H7 (cell line): Measurements from ENCODE around the gene RDH12. TPM values are rescaled to one million over a fixed set of nuclear protein-coding genes. Genes with fewer than 3 reads are reported as not detected.
"Not testable (repeated sequence)": the region's sequence is repeated elsewhere in the genome, so short reads cannot be mapped to it uniquely, and the experiment has no call there.

ENCODE experiments used
- DNase-seq: peaks from one replicate; pipeline ENCODE4 v3.0.0; 2012
- H3K27me3 ChIP-seq: 2 replicates; pipeline ENCODE4 v1.6.0; 2011; ENCODE audit warnings: mild to moderate bottlenecking, low read length; ENCODE audit not compliant: control insufficient read depth, insufficient read depth
- H3K36me3 ChIP-seq: replicated peaks from 2 replicates; pipeline ENCODE4 v1.5.1; 2011; ENCODE audit warnings: low read length; ENCODE audit not compliant: control insufficient read depth, insufficient read depth
- H3K4me3 ChIP-seq: 2 replicates; pipeline ENCODE4 v1.5.1; 2011; ENCODE audit warnings: low read depth, mild to moderate bottlenecking, control low read depth, low read length, moderate library complexity; ENCODE audit not compliant: insufficient read depth
- total RNA-seq: library from RNA; depleted of rRNA; stranded (reverse); fragments of >200 nt; shearing (Covaris generic); gene quantifications from 2 replicates; pipeline ENCODE4 v1.2.3, GENCODE V29; 2014; rRNA removed

The RDH12 gene
- total RNA-seq: 0.48 and 1.1 TPM in 2 replicates

DNA sequence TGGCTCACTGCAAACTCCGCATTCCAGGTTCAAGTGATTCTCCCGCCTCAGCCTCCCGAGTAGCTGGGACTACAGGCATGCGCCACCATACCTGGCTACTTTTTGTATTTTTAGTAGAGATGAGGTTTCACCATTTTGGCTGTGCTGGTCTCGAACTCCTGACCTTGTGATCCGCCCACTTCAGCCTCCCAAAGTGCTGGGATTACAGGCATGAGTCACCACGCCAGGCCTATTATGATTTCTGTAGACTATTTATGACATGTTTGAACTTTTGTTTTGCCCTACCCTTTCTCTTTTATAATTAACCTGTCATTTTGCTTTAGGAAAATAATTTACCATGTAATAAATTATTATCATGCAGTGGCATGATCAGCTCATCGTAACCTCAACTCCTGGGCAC is at the start of gene RDH12:
TSS of gene RDH12 (plus strand) at position 395 of the 400 bp plus-strand sequence. CDS start 20,757 bp downstream, outside the sequence.
- not testable (repeated sequence) for H3K36me3 ChIP-seq, DNase-seq, H3K4me3 ChIP-seq, H3K27me3 ChIP-seq

DNA sequence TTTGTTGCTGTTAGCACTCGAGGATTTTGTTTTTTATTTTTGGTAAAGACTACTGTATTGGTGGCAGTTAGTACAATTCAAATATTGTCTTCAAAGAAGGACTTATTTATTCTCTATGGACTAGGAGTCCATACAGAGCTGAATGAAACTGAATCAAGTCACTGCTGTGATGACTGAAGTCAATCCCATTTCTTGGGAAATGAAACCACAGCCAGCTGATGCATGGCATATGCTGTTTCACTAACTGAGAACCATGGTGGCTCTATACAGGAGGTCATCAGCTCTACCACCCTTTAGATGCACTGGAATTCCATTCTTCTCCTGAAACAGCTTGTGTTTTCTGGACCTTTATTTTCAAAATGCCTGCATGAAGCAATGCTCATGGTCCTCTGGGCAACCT is 49.5 kb upstream of the RDH12 start:
- DNase-seq: no peak
- peaks cover 26% of the 10 kb centered on the region for H3K36me3 ChIP-seq
- no peak overlapping the region for H3K4me3 ChIP-seq
- no peaks in the 10 kb centered on the region for H3K27me3 ChIP-seq

DNA sequence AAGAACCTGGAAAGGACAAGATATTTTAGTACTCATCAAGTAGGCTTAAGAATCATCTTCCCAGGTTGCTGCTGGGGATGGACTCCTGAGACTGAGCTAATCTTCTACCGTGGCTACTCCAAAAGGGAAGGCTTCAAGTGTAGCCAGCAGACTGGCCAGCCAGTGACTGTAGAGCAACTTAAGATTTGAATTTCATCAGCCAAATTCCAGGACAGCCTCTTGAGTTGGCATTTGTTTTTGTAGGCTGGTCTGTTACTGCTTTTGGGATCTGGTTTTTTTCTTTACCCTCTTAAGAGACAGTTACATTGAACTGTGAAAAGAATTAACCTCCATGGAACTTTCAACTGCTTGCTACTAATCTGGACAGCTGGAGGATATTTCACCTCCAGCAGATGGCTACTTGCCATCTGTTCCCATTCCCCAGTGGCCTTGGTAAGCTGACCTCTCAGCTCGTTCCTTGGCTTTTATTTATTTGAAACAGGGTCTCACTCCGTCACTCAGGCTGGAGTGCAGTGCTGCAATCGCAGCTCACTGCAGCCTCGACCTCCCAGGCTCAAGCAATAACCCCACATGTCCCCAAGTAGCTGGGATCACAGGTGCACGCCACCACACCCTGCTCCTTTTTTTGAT is 47.9 kb upstream of the RDH12 start:
- H3K36me3 ChIP-seq: peaks cover 23% of the 10 kb centered on the region
- no peak for DNase-seq
- H3K27me3 ChIP-seq: no peaks in the 10 kb centered on the region
- H3K4me3 ChIP-seq: no peak overlapping the region

DNA sequence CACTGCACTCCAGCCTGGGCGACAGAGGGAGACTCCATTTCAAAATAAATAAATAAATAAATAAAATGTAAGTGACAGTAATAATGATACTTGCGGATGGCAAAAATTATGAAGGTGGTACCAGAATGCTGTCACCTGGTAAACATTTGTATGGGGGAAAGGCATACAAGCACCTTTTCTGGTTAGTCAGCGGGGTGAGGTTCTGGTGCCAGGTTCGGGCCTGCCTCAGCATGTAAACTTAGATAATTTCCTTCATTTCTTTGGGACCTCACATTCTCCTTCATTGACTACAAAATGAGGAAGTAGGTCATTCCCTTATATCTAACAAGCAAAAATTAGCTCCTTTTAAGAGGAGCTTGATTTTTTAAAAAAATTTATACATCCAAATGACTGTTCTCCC is 38.1 kb upstream of the RDH12 start:
- Histone ChIP-seq H3K36me3 (peaks cover 2% of the 10 kb centered on the region; the same call in 1 of the 2 replicates), H3K4me3 (no peak overlapping the region), H3K27me3 (no peaks in the 10 kb centered on the region)
- DNase-seq: no peak

DNA sequence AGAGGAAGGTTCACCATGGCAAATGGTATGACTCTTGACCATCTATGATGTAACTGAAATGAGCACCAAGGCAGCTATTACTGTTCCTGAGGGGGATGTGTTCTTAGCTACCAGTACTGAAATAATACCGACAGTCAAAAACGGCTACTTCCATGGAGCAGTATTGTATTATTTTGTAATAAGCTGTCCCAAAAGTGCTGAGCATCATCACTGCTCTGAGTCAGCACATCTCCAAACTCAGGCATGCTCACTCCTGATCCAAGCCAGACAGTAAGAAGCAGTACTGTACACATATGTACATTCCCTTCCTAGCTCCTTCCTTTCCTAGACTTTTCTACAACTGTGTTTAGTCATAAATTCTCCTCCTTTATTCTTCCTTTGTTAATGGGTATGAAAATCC is 35.8 kb upstream of the RDH12 start:
- Histone ChIP-seq H3K27me3 (no peaks in the 10 kb centered on the region), H3K4me3 (no peak overlapping the region), H3K36me3 (no peaks in the 10 kb centered on the region)
- no peak for DNase-seq

DNA sequence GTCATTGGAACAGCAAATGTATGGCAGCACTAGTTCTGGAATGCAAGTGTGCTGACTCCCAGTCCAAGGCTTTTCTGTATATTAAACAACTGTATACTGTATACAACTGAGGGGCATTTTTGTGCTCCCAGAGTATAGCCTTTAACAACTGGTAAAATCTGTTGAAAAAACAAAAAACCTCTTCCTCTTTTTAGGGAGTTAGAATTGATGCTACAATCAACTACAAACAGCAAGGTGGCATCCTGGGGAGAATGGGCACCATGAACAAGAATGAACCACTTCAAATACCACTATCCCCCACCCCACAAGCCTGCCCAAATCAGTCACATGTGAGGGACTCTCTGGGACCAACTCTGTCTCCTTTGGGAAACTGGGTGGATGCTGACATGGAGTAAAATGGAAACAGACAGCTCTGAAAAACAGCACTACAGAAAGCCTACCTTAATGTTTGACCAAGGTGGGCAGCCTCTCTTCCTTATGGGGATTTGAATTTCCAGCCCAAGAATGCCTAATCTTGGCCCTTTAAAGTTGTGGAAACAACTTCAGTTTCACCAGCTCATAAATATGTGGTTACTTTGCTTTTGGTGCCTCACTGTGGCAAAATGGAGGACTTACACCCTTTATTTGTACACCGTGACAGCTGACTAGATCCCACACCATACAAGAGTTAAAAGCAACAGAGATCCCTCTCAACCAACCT is 34.8 kb upstream of the RDH12 start:
- Histone ChIP-seq H3K27me3 (no peaks in the 10 kb centered on the region), H3K4me3 (no peak overlapping the region), H3K36me3 (no peaks in the 10 kb centered on the region)
- peak; percentile 64 for DNase-seq

DNA sequence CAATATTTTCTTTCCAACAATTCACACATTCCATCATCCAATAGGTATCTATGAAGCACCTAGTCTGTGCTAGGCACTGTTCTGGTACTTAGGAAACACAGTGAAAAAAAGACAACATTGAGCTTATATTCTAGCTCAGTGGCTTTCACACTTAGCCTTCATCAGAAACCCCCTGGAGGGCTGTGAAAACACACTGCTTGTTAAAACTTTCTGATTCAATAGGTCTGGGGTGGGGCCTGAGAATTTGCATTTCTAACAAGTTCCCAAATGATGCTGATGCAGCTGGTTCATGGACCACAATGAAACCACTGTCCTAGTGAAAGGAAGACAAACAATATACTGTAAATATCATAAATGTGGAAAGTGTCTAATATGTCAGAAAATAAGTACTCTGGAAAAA is 33.1 kb upstream of the RDH12 start:
- no peak overlapping the region for H3K4me3 ChIP-seq
- DNase-seq: no peak

DNA sequence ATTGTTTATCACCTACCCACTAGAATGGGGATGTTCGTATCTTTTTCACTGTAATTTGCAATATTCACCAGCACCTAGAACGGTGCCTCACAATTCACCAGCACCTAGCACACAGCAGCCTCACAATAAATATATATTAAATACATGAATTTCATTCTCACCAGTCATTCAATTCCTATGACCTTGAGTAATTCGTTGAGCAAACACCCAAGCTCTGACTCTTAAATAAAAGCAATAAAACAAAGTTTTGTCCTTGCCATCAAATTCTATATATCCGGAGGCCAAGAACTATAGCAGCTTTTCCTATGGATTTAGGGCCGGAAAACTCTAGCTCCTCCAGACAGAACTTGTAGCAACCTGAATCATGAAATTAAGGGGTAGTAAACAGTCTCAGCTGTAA is 28.2 kb upstream of the RDH12 start:
- no peak overlapping the region for H3K4me3 ChIP-seq
- DNase-seq: no peak
- H3K36me3 ChIP-seq: peaks cover 6% of the 10 kb centered on the region
- no peaks in the 10 kb centered on the region for H3K27me3 ChIP-seq

More for the DNA sequence above, 33.1 kb upstream of the RDH12 start:
- Histone ChIP-seq H3K27me3 (no peaks in the 10 kb centered on the region), H3K36me3 (no peaks in the 10 kb centered on the region)

DNA sequence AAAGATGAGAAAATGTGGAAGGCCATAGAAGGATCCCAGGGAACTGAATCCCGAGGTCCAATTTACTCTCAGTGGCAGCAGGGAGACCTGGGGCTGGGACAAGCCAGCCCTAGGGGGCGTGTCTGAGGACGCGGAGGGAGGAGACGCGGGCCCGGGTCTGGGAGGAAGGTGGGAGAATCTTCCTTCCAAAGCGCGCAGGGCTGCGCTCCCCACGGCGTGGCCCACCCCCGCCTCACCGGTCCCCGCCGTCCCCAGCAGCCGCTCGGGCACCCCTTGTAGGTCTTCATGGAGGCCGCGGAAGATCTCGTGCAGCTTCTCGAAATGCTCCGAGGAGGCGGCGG is 27.6 kb upstream of the RDH12 start:
- H3K4me3 ChIP-seq: peak overlapping the region; percentile 95
- DNase-seq: peak; percentile 91
- H3K27me3 ChIP-seq: no peaks in the 10 kb centered on the region
- H3K36me3 ChIP-seq: peaks cover 9% of the 10 kb centered on the region

DNA sequence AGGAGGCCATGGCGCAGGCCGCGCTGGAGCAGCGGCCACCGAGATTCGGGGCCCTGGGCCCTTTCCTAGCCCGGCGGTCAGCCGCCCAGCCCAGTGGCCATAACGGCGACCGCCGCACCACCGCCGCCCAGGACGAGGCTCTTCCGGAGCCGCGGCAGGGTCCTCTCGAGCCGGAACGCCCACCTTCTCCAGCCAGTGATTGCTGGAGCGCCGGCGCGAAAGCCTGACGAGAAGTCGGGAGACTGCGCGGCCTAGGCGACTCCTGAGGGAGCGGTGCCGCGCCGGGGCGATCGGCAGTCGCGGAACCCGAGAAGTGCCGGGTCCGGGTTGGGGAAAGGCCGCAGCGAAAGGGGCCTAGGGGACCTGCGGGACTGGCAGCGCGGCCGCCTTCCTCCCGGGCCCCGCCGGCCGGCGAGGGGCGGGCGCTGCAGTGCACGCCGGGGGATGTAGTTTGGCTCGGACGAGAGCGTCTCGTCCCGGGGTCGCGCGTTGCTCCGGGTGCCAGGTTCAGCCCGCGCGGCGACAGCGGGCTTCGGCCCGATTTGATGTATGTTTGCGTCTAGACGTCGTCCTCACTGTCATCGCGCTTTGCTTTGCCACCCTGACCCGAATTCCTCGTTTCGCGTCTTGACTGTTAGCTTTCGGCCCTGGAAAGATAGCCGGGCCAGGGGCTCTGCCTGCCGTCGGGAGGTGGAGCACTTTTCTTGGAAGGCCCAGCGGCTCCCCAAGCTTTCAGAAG is 27.0 kb upstream of the RDH12 start, which contains the start of gene VTI1B:
TSS of gene VTI1B (minus strand) at position 153 of the 739 bp plus-strand sequence. CDS start at position 10, 143 bp downstream.
- peak; percentile 94 for DNase-seq
- Histone ChIP-seq H3K27me3 (no peaks in the 10 kb centered on the region), H3K36me3 (peaks cover 10% of the 10 kb centered on the region), H3K4me3 (peak within 1 kb of the TSS; percentile 95)

DNA sequence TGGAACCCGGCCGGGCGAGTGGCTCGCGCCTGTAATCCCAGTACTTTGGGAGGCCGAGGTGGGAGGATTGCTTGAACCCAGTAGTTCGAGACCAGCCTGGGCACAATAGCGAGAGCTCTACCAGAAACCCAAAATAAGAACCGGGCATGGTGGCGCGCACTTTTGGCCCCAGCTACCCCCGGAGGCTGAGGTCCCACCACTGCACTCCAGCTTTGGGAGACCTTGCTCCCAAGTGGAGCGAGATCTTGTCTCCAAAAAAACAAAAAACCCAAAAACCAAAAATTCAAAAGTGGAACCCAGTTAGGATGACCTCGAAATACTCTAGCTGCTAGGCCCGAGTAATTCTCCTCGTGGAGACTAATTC is 26.5 kb upstream of the RDH12 start:
- peaks cover 14% of the 10 kb centered on the region for H3K36me3 ChIP-seq
- peak overlapping the region; percentile 95 for H3K4me3 ChIP-seq
- no peaks in the 10 kb centered on the region for H3K27me3 ChIP-seq
- DNase-seq: no peak

DNA sequence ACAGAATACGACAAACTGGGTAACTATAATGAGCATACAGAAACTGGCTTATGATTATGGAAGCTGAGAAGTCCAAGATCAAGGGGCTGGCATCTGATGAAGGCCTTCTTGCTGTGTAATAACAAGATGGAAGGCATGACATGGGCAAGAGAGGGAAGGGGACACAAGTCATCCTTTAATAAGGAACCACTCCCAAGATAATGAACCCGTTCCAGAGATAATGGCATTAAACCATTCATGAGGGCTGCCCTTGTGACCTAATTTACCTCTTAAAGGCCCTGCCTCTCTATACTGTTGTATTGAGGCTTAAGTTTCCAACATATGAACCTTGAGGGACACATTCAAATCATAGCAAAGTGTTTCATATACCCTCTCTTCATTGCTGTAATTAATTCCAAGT is 22.7 kb upstream of the RDH12 start:
- DNase-seq: no peak

DNA sequence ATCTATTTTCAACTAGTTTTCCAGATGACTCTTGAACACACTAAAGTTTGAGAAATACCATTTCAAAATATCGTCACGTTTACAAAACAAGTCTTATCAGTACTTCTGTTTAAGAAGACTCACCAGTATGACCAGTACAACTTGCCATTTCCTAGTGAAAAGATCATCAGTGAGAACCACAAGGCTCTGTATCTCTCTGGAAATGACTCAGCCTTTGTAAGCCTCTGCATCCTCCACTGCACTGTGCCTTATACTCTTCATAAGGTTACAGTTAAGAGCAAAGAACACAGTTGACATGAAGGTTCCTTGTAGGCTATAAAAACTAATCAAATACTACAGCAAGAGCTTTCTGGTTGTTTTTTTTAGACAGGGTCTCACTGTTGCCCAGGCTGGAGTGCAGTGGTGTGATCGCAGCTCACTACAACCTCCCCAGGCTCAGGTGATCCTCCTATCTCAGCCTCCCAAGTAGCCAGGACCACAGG is 21.5 kb upstream of the RDH12 start:
- H3K36me3 ChIP-seq: peaks cover 27% of the 10 kb centered on the region
- no peak overlapping the region for H3K4me3 ChIP-seq
- no peaks in the 10 kb centered on the region for H3K27me3 ChIP-seq
- DNase-seq: no peak

More for the DNA sequence above, 22.7 kb upstream of the RDH12 start:
- Histone ChIP-seq H3K4me3 (no peak overlapping the region), H3K36me3 (peaks cover 23% of the 10 kb centered on the region), H3K27me3 (no peaks in the 10 kb centered on the region)

DNA sequence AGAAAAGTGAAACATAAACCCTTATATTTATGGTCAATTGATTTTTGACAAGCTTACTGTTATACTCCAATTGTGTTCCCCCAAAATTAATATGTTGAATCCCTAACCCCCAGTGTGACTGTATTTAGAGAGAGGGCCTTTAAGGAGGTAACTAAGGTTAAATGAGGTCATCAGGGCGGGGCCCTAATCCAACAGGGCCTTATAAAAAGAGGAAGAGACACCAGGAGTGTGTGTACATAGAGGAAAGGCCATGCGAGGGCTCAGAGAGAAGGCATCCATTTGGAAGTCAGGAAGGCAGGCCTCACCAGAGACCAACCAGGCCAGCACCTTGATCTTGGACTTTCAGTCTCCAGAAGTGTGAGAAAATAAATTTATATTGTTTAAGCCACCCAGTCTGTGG is 20.7 kb upstream of the RDH12 start:
- peaks cover 30% of the 10 kb centered on the region for H3K36me3 ChIP-seq
- H3K27me3 ChIP-seq: no peaks in the 10 kb centered on the region
- no peak for DNase-seq
- H3K4me3 ChIP-seq: no peak overlapping the region

DNA sequence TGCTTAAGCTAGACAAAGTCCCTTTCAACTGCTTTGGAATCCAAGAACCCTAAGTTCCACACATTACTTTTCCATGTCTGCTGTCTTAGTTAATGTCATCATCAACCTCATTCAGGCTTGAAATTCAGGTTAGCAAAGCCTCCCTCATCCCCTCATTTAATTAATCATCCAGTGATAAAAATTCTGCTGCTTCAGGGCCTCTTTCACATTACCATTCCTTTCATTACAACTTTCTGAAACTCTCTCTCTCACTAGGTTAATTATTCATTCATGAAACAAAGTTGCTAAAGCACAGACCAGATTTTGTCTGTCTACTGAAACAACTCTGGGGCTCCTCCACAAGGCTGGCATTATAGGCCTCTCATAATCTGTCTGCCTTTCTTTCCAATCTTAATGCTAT is 17.8 kb upstream of the RDH12 start:
- H3K36me3 ChIP-seq: peaks cover 37% of the 10 kb centered on the region

More for the DNA sequence above, 17.8 kb upstream of the RDH12 start:
- no peak for DNase-seq
- no peak overlapping the region for H3K4me3 ChIP-seq
- H3K27me3 ChIP-seq: no peaks in the 10 kb centered on the region
